Stomach (tissue), 4 donors: ENCODE measurements around the gene PTH2.

Source experiments
- CTCF ChIP-seq, 7 experiments: fragments of 450-650 bp in 4 of 7; fragments of 200-600 bp in 3 of 7; sonication (generic) in 3 of 7; IDR thresholded peaks; one replicate each; pipeline ENCODE4 v1.5.1; 2016 to 2019; ENCODE audit warnings: antibody characterized with exemption in 7 of 7, control low read depth in 2 of 7, mild to moderate bottlenecking in 1 of 7
- EP300 ChIP-seq: sonication (generic); formaldehyde crosslinking; IDR thresholded peaks from one replicate; pipeline ENCODE4 v1.6.1; 2017; ENCODE audit warnings: antibody characterized with exemption
- POLR2A ChIP-seq, 4 donors: fragments of 450-650 bp; IDR thresholded peaks; one replicate each; pipeline ENCODE4 v1.6.1; 2016; ENCODE audit warnings: antibody characterized with exemption in 4 of 4, control low read depth in 2 of 4, mild to moderate bottlenecking in 1 of 4, moderate library complexity in 1 of 4
- POLR2AphosphoS5 ChIP-seq, 3 donors: sonication (generic); formaldehyde crosslinking; IDR thresholded peaks; one replicate each; pipeline ENCODE4 v1.6.1; 2016; ENCODE audit warnings: antibody characterized with exemption in 3 of 3

GRCh38 chr19:49390929-49391359 lies 32.3 kb downstream of the PTH2 start:
- TF ChIP-seq CTCF (IDR thresholded peaks at IDR 0.05) = no peak
- TF ChIP-seq POLR2A (IDR thresholded peaks at IDR 0.05) = no peak
- no peak for TF ChIP-seq EP300
- TF ChIP-seq POLR2AphosphoS5 (IDR thresholded peaks at IDR 0.05) = no peak
